GM18520 (cell line): ENCODE data around the gene MIER1.
"Not testable (repeated sequence)": the region's sequence is repeated elsewhere in the genome, so short reads cannot be mapped to it uniquely, and the experiment has no call there.

Experiments
- ATAC-seq: cut with Tn5 transposase; IDR thresholded peaks from one replicate; pipeline ENCODE4 v1.9.1; 2021; ENCODE audit not compliant: unreplicated experiment

The MIER1 gene

DNA sequence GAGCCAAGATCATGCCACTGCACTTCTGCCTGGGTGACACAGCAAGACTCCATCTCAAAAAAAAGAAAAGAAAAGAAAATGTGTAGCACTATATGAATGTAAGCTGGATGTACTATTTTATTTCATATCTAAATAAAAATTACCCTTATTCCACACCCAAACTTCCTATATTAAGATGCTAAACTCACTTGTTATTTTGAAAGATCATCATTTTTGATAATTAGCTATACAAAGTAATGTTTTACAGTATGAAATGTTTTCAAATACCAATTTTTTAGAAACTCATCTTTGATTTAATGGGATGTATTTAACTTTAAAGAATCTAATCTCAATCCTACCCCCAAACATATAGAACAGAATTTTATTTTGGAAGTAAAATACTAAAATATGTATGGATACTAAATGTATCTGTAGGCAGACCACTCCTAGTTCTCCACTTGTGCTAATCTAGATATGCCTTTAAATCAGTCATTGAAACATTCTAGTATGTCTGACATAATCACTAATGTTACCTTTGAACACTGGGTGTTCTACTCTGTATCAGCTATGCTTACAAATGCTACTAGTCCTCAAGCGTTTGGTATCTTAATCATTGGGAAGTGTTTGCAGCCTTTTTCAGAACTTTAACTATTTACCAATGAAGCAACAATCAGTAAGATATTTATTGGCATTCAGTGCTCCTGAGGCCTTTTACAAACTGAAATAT, 12.9 kb downstream of the MIER1 start:
- ATAC-seq: no peak

DNA sequence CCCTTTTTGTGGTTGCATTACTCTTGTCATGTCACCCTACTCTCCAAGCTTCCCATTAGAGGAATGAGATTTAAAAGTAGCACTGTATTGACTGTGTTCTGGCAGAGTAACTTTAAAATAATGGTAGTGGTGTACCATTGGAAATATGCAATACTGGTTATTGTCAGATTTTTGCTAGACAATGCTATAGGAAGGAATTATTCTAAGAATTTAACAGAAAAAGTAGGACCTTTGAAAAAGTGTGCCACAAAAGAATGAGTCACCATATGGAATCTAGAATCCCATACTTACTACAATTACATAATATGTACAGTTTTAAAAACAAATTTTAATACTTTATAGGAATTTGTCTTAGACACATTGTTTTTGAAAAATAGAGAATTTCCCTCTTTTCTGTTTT, 13.8 kb downstream of the MIER1 start:
- no peak for ATAC-seq

DNA sequence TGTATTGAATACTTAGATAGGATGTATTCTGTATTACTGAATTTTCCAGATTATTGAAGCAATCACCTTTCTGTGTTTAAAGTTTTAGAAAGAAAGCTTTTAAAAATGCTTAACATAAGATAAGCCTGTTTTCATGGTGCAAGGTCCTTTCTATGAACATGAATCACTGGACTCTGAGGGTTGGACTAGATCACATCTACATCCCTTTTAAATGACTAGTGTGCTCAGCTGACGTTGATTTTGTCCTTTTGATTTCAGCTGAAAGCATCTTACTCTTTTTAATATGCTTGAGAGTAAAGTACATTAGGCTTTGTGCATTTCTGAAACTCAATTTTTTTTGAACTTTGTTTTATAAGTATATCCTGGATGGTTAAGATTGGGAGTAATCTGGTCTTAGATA, 16.2 kb downstream of the MIER1 start:
- no peak for ATAC-seq

DNA sequence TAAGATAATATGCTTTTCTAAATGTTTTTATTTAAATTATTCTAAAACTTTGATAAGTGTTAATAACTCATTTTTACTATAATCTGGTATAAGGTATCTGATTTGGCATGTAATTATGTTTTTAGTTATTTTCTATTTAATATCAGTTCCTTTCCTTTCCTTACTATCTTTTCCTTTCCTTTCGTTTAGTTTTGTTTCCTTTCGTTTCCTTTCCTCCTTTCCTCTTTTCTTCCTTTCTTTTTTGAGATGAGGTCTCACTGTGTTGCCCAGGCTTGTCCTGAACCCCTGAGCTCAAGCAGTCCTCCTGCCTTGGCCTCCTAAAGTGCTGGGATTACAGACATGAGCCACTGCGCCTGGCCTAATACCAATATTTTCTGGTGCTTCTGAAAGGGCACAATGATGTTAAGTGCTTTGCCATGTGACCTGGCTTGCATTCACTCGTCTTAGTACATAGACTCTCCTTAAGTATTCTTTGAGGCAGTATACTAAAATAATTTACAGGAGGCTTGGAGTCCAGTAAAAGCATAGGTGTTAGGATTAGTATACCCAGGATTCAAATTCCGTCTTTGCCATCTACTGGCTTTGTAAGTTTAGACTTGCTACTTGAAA, 18.7 kb downstream of the MIER1 start:
- ATAC-seq: no peak

DNA sequence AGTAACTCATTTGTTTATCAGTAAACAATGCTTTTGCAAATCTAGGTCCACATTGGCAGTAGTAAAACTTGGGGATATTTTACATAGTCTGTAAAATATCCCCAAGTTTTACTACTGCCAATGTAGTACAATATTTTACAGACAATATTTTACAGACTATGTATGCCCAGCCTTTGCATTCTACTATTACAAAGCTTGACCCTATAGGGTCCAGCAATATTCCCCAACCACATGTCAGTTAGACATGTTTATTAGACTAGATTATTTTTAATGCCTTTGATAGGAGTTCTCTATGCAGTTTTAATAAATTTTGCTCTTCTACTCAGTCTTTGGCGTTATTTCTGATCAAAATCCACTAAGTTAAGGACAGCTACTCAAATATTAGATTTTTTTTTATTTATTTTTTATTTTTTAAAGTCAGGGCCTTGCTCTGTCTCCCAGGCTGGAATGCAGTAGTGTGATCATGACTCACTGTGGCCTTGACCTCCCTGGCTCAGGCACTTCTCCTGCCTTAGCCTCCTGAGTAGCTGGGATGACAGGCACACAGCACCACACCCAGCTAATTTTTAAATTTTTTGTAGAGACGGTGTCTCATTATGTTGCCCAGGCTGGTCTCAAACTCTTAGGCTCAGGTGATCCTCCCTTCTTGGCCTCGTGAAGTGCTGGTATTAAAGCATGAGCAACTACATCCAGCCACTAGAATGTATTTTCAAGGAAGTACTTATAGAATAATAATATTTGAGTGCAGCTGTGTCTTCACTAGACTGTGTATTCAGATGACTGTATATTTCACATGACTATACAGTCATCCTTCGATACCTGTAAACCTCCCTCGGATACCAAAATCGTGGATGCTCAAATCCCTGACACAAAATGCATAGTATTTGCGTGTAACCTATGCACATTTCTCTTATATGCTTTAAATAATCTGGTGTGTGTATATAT, 19.8 kb downstream of the MIER1 start:
- ATAC-seq: no peak

DNA sequence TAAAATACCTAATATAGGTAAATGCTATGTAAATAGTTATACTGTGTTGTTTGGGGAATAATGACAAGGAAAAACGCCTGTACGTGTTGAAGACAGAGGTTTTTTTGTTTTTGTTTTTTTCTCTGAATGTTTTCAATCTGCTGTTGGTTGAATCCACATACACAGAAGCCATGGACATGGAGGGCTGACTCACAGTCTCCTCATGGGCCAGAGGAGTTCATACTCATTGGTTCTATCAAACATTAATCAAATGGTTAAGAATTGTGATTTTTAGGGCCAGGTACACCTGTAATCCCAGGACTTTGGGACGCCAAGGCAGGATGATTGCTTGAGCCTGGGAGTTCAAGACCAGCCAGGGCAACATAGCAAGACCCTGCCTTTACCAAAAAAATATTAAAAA, 20.5 kb downstream of the MIER1 start:
- no peak for ATAC-seq

DNA sequence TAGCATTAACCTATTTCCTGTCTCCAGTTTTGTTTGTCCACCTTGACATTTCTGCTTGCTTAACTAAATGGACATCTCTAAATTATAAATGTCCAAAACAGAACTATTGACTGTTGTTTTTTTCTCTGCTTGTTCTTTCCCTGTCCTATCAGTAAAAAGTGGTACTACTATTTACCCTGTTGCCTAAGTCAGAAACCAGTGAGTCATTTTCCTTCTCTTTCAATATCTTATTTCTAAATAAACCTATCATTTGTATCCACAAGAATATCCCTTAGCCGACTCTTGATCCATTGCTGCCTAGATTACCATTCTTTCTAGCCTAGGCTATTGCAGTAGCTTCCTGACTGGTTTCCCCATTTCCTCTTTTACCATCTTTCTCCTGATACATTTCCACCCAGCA, 22.5 kb downstream of the MIER1 start:
- no peak for ATAC-seq

DNA sequence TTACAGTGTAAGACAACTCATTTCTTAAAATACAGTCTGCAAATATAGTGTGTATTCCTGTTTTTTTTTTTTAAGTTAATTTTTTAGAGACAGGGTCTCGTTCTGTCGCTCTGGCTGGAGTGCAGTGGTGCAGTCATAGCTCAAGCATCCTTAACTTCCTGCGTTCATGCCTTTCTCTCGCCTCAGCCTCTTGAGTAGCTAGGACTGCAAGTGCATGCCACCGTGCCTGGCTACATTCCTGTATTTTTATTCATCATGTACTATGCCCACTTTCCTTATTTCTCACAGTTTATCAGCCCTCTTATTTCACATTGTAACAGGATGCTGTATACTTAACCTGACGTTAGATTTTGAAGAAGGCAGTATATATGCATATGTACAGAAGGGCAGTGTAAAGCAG, 26.7 kb downstream of the MIER1 start:
- ATAC-seq: no peak

DNA sequence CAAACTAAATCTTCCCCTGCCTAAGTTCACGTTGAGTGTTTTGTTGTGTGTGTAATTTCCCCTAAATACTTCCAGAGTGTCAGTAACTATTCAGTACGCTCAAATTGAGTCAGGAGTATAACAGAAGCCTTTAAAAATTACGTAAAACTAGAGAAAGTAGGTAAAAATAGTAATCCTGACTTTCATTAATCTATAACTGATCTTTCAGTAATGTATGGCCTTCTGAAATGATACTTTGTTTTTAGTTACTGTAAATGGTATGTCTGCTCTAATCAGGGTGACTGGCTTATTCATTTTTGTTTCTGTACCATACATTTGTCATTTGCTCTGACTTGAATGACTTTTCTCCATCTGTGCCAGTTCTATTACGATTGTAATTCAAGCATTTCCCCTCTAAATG, 29.4 kb downstream of the MIER1 start:
- ATAC-seq: peak; percentile 53

DNA sequence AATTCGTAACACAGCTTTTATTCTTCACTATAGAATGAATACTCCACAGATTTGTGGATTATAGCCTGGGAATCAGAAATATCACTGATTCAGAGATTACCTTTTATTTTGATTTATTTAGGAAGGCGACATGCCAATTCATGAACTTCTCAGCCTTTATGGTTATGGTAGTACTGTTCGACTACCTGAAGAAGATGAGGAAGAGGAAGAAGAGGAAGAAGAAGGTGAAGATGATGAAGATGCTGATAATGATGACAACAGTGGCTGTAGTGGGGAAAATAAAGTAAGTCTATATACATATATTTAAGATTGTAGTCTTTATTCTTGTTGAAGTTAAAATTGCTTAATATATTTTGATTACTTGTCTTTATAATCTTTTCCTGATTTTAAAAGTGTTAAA, 33.1 kb downstream of the MIER1 start:
- ATAC-seq: no peak

DNA sequence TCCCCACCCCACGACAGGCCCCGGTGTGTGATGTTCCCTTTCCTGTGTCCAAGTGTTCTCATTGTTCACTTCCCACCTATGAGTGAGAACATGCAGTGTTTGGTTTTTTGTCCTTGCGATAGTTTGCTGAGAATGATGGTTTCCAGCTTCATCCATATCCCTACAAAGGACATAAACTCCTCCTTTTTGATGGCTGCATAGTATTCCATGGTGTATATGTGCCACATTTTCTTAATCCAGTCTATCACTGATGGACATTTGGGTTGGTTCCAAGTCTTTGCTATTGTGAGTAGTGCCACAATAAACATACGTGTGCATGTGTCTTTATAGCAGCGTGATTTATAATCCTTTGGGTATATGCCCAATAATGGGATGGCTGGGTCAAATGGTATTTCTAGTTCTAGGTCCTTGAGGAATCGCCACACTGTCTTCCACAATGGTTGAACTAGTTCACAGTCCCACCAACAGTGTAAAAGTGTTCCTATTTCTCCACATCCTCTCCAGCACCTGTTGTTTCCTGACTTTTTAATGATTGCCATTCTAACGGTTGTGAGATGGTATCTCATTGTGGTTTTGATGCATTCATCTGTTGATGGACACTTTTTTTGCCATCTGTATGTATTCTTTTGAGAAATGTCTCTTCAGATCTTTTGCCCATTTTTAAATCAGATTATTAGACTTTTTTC, 41.5 kb downstream of the MIER1 start:
- not testable (repeated sequence) for ATAC-seq

DNA sequence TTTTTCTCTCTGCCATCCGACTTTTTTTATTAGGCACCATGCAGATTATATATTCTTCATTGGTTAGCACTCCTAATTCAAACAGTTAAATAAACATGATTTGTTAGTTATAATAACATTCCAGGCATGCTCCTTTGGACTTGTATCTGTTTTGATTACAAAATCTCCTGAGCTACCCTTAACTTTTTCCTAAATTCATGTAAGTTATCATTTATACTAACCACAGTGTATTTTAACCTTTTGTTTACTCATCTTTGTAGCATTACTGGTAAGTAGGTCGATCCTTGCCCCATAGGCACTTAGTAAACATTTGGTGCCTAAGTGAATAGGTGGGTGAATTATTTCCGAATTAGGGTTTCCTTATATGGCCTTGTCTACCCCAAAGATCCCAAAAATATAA, 43.8 kb downstream of the MIER1 start:
- ATAC-seq: no peak

DNA sequence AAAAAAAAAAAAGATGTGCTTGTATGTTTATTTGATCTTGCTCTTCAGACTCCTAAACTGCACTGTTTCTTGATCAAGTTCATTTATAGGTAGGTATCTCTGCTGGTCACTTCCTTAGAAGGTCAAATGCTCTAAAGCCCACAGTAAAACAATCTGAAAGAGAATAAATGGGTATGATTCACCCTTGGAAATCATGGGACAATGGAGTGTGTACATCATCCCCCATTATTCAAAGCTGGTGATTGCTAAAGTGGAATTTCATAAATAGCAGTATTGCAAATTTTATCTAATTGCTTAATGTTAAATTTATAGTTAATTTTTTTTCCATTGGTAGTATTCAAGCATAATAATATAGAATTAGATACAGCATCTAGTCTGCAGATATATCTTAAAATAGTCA, 53.4 kb downstream of the MIER1 start:
- no peak for ATAC-seq

DNA sequence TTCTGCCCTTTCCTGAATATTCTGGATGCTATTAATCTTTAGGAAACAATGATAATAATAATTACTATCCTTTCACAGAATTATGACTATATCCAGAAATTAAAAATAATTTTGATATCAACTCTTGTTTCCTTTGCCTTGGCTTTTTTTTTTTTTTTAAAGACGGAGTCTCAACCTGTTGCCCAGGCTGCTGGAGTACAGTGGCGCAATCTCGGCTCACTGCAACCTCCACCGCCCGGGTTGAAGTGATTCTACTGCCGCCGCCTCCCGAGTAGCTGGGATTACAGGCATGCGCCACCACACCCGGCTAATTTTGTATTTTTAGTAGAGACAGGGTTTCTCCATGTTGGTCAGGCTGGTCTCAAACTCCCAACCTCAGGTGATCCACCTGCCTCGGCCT, 54.8 kb downstream of the MIER1 start:
- not testable (repeated sequence) for ATAC-seq

DNA sequence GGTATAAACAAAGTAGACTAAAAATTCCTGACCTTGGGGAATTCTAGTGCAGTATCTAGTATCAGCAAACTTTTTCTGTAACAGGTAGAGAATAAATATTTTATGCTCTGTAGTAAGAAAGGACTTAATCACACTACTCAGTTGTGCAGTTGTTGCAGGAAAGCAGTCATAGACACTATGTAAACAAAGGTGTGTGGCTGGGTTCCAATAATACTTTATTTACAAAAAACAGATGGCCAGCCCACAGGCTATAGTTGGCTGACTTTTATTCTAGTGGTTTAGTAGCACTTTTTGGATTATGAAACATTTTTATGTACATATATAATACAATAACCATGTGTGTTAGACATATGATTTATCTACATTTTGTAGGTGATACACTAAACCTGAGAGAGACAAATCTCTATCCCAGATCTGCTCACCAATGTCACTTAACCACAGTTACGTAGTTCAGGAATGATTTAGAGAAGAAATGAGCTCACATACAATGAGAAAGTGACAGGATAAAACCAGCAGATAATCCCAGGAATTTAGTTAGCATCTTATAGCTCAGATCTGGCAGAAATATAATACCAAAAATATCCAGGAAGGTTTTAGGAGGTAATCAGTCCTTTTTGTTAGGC, 56.1 kb downstream of the MIER1 start:
- ATAC-seq: no peak

DNA sequence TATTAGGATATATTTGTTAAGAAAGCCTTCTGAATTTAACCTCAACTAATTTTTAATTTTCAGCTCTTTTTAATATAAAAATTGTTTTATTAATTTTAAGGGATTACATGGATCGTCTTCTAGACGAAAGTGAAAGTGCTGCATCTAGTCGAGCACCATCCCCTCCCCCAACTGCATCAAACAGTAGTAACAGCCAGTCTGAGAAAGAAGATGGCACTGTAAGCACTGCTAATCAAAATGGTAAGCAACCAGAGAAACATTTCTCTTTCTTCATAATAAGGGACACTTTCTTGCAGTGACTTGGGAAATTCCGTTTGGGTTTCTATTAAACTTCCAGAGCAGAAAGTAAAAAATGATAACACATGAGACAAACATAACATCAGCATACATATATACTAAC, 56.9 kb downstream of the MIER1 start:
- ATAC-seq: no peak

DNA sequence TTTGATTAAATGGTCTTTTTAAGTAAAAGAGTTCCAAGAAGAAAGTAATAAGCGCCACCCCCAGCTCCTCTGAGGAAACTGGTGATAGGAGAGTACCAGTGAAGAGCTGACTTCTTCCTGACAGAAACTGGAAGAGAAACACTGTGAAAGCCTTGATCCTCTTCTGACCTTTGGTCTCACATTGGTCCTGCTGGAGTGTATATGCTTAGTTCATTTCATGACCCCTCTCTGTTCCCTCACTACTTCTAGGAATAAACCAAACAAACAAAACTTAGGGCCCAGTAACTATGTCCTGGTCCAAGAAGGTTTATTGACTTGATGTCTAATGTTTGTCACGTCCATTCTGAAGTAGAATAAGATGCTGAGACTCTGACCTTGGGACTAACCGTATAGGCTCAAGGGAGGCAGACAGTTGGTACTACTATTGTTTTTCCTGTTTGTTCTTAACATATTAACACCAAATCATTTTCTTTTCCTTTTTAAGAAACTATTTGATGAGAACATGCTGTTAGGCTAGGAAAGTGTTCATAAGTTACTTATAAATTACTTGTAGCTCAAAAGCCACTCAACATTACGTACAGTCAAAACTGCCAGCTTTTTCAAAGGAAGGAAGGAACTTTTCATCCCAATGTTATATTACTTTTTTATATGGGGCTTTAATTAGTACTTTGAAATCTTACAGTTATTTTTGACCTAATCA, 57.9 kb downstream of the MIER1 start:
- ATAC-seq: no peak

DNA sequence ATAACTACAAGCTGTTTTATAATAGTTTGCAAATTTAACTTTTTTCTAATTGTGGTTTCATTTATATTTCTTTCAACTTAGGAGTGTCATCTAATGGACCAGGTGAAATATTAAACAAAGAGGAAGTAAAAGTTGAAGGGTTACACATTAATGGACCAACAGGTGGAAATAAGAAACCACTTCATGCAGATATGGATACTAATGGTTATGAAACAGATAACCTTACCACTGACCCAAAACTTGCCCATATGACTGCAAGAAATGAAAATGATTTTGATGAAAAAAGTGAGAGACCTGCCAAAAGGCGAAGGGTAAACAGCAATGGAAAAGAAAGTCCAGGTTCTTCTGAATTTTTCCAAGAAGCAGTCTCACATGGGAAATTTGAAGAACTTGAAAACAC, 59.7 kb downstream of the MIER1 start:
- peak; percentile 86 for ATAC-seq

DNA sequence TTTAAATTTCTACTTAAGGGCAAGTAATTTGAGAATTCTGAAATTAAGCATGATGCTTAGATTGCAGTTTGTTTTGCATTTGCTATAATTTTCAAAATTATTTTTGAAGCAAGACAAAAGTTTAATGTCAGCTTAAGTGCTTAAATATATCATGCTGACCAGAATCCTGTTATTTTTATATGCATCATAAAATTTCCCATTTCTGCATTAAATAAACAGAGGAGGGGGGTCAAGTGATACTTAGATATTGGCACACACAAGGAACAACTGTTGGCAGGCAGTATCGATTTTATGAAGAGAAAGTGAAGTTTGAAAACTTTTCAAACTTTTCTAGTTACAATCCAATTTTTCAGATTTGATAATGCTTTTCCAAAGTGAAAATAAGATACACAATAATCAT, 61.0 kb downstream of the MIER1 start:
- no peak for ATAC-seq

DNA sequence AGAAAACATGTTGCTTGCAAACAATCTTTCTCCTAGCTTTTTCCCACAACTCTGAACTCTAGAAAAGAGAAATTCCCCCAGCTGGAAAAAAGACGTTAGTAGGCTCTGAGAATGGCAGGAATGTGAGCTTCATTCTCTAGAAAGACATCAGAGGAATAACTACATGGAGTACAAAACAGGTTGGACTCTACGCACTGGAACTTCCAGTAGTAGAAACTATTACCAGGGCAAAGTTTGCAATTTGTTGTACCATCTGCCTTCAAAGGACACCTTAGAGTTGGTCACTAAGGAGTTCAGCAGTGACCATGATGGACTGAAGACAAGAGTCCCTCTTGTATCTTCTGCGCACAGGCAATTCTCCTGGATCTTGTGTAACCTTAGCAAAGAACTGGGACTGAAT, 68.3 kb downstream of the MIER1 start:
- no peak for ATAC-seq
